ENCODE results near the gene SLC39A5. TPM values are rescaled to one million over a fixed set of nuclear protein-coding genes. Genes with fewer than 3 reads are reported as not detected.

The SLC39A5 gene
- total and polyA plus RNA-seq, 2 of the 8 experiments (the other 6 are each of a cell fraction or from before 2014, with no cell fraction given) = 0.27 TPM; not detected in 1

DNA sequence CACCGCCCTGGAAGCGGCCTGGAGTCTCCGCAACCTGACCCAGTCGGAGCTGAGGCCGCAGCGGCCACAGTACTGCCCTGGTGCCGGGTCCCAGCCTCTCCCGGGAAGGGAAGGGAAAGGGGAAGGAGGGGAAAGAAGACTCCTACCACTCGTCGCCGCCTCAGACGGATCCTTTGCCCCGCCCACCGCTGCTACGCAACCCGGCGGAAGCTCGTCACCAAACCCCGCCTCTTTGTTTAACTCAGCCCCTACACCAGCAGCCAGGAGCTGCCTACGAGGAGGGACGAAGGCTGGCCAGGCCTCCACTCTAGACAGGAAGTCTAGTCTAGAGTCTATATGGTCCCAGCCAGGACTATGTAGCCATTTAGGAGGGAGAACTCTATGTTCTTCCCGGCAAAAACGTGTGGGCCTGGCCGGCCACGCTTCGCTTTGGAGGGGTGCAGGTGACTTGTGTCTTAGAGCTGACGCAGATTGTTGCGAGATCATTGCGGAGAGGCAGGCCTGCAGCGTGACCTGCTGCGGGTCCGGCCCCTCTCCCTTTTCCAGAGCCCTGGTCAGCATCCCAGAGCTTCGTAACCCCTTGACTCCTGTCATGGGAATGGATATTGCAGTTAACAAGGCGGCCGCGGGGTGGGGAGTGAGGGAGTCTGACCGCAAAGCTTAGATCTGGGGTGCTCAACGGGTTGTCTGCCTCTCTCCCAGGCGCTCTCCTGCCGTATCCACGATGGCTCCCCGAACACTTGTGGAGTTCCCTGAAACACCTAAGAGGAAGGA lies 7.9 kb upstream of the SLC39A5 start, which contains the start of gene RNF41 (continued):
- TF ChIP-seq SRF (IDR thresholded peaks at IDR 0.05; ENCODE audit: low read depth, low read length) (no peak), JUND (IDR thresholded peaks at IDR 0.05; ENCODE audit: low read length) (no peak), RAD21 (IDR thresholded peaks at IDR 0.05 in 1 of 2, conservative IDR thresholded peaks at IDR 0.05 in 1 of 2; ENCODE audit: low read depth in 2 of 2, low read length in 2 of 2) (no peak), TEAD4 (IDR thresholded peaks at IDR 0.05; ENCODE audit: low read depth, low read length) (no peak), ZNF274 (IDR thresholded peaks at IDR 0.05; ENCODE audit: borderline replicate concordance, extremely low read depth, low read length) (no peak), BACH1 (IDR thresholded peaks at IDR 0.05; ENCODE audit: low read length) (no peak), POLR2AphosphoS5 (IDR thresholded peaks at IDR 0.05; ENCODE audit: low read depth, low read length) (peak; percentile 63; the same call in 1 of the 2 replicates), BCL11A (IDR thresholded peaks at IDR 0.05; ENCODE audit: low read depth in 2 of 2, low read length in 2 of 2) (no peak), NRF1 (IDR thresholded peaks at IDR 0.05; ENCODE audit: low read depth, low read length) (0 out of 2 replicates have a peak, but pooled peaks have one; percentile 8), CHD2 (IDR thresholded peaks at IDR 0.05; ENCODE audit: low read length) (no peak), KDM1A (IDR thresholded peaks at IDR 0.05; ENCODE audit: borderline replicate concordance, low read length) (no peak), RXRA (IDR thresholded peaks at IDR 0.05; ENCODE audit: insufficient read depth, low read depth, low read length) (no peak), MAFK (IDR thresholded peaks at IDR 0.05; ENCODE audit: low read depth, low read length) (no peak), SUZ12 (IDR thresholded peaks at IDR 0.05; ENCODE audit: low read length) (no peak), CREB1 (IDR thresholded peaks at IDR 0.05) (peak; percentile 89), EP300 (IDR thresholded peaks at IDR 0.05; ENCODE audit: borderline replicate concordance in 1 of 2, low read depth in 2 of 2, low read length in 2 of 2) (no peak), POLR2A (IDR thresholded peaks at IDR 0.05; ENCODE audit: control extremely low read depth in 1 of 2, low read depth in 2 of 2, low read length in 2 of 2) (peak; percentile 65 to 88), SIRT6 (IDR thresholded peaks at IDR 0.05; ENCODE audit: low read length) (no peak), POU5F1 (IDR thresholded peaks at IDR 0.05; ENCODE audit: low read depth, low read length) (no peak)
- TF ChIP-seq, protein P1, sequence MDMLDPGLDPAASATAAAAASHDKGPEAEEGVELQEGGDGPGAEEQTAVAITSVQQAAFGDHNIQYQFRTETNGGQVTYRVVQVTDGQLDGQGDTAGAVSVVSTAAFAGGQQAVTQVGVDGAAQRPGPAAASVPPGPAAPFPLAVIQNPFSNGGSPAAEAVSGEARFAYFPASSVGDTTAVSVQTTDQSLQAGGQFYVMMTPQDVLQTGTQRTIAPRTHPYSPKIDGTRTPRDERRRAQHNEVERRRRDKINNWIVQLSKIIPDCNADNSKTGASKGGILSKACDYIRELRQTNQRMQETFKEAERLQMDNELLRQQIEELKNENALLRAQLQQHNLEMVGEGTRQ (IDR thresholded peaks at IDR 0.05; ENCODE audit: low read length) = no peak
- TF ChIP-seq, protein P2, sequence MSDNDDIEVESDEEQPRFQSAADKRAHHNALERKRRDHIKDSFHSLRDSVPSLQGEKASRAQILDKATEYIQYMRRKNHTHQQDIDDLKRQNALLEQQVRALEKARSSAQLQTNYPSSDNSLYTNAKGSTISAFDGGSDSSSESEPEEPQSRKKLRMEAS (IDR thresholded peaks at IDR 0.05) = no peak; the same call in 1 of the 2 replicates
